ENCODE measurements around the gene ARL3.

ARL3 gene

GRCh38 chr10:102643336-102644065 is 70.7 kb downstream of the ARL3 start:
- DNase-seq (ENCODE audit: insufficient read length, low spot score): no peak
- FAIRE-seq: no peak

GRCh38 chr10:102642736-102643335 is 71.4 kb downstream of the ARL3 start:
- no peak for DNase-seq (ENCODE audit: insufficient read length, low spot score)
- FAIRE-seq: peak; percentile 39

GRCh38 chr10:102641880-102642735 is 72.1 kb downstream of the ARL3 start:
- peak; percentile 87 for DNase-seq (ENCODE audit: insufficient read length, low spot score)
- peak; percentile 98 for FAIRE-seq

- FAIRE-seq: no peak
- DNase-seq (ENCODE audit: insufficient read length, low spot score): no peak
These were observed 72.8 kb downstream of the ARL3 start for GRCh38 chr10:102641402-102641801.

GRCh38 chr10:102639537-102639936 is 74.7 kb downstream of the ARL3 start:
- DNase-seq (ENCODE audit: insufficient read length, low spot score): no peak

DNA sequence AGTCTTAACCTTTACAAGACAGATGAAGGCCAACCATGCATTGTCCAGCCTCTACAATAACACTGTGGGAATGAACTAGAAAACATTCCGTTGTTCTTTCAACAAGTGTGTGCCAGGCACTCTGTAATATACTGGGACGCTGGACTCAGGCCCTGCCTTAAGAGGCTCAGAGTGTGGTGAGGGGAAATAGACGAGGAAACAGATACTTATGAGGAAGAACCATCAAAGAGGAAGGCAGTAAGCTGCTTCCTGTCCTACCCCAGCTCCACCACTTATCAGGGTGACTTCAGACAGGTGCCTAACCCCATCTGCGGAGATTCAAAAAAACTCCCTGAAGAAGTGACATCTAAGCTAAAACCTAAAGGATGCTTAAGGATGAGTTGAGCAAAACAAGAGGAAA is 78.8 kb downstream of the ARL3 start:
- FAIRE-seq (no peak), DNase-seq (ENCODE audit: insufficient read length, low spot score) (no peak)

More at GRCh38 chr10:102639537-102639936, 74.7 kb downstream of the ARL3 start:
- no peak for FAIRE-seq

DNA sequence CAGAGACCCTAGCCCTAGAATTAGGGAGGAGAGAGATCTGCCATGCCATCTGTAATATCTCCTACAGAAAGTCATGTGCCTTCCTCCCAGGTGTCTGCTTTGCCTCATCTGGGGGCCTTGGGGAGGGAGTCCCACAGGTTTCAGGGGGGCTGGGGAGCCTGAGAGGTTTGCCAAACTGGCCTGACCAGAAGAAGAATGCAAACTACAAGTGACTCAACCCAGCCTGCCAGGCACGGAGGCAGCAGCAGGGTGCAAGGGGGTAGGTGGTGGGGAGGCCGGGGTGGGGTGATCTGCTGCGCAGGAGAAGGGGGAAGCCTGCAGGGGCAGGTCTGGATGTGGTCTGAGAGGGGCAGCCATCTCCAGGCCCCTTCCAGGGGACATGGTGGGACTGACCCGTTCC is 79.5 kb downstream of the ARL3 start:
- FAIRE-seq: no peak

GRCh38 chr10:102633848-102634247 is 80.3 kb downstream of the ARL3 start:
- FAIRE-seq: no peak

More for the DNA sequence above, 79.5 kb downstream of the ARL3 start:
- DNase-seq (ENCODE audit: insufficient read length, low spot score): no peak

DNA sequence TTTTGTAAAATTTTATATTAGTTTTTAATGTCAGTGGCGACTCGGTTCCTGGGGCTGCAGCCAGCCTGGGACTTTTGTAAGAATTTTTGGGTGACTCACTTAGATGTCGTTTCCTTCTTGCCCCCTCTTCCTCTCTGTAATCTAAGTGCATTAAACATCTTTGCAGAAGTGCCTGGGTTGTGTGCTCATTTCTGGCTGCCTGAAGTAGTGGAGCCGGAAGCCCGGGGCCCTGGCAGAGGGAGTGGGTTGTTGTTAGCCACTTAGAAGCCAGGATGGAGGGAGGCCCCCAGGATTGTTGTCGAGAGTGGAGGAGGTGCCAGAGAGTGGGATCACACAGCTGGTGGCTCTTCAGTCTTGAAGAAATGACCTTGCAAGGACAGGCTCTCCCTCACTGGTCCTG is 80.9 kb downstream of the ARL3 start:
- DNase-seq (ENCODE audit: insufficient read length, low spot score): no peak
- FAIRE-seq: no peak

More at GRCh38 chr10:102633848-102634247, 80.3 kb downstream of the ARL3 start:
- no peak for DNase-seq (ENCODE audit: insufficient read length, low spot score)

- DNase-seq (ENCODE audit: insufficient read length, low spot score) (no peak), FAIRE-seq (no peak)
These were observed 81.6 kb downstream of the ARL3 start for GRCh38 chr10:102632394-102633111.

DNA sequence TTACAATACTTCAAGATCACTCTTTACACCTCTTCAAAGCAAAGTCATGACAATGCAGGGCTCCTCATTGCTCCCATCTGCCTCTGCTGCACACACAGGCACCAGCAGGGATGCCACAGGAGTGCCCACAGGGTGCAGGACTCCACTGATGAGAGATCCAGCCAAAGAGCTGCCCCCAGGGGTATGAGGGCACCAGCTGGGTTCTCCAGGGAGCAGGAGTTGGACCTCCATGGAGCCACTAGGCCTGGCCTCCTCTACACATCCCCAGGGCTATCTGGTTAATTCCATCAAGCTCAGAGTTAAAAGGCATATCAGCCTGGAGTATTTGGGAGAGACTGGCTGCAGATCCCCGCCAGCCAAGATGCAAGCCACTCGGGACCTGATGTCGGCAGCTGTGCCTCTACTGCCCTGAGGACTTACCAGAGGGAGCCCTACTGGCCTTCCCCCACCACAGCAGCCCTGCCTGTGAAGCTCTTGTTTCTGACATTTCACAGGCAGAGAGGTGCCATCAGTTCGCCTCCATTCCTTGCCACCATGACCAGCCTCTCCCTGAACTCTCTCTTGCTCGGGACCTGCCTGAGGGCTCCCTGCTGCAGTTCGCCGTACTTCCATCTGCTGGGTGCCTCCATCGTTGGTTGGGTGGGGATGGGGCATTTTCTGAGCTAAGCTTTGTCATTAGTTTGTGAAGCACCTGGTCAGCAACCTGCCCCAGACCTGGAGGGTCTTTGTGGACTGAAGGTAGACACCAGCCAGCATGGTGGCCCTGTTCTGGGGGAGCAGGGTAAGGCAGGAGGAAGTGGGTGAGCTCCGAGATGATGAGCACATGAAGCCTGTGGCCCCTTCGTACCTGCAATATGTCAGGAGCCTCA is 82.4 kb downstream of the ARL3 start:
- DNase-seq (ENCODE audit: insufficient read length, low spot score) (no peak), FAIRE-seq (no peak)

GRCh38 chr10:102630663-102631062 is 83.5 kb downstream of the ARL3 start:
- FAIRE-seq (no peak), DNase-seq (ENCODE audit: insufficient read length, low spot score) (no peak)

DNA sequence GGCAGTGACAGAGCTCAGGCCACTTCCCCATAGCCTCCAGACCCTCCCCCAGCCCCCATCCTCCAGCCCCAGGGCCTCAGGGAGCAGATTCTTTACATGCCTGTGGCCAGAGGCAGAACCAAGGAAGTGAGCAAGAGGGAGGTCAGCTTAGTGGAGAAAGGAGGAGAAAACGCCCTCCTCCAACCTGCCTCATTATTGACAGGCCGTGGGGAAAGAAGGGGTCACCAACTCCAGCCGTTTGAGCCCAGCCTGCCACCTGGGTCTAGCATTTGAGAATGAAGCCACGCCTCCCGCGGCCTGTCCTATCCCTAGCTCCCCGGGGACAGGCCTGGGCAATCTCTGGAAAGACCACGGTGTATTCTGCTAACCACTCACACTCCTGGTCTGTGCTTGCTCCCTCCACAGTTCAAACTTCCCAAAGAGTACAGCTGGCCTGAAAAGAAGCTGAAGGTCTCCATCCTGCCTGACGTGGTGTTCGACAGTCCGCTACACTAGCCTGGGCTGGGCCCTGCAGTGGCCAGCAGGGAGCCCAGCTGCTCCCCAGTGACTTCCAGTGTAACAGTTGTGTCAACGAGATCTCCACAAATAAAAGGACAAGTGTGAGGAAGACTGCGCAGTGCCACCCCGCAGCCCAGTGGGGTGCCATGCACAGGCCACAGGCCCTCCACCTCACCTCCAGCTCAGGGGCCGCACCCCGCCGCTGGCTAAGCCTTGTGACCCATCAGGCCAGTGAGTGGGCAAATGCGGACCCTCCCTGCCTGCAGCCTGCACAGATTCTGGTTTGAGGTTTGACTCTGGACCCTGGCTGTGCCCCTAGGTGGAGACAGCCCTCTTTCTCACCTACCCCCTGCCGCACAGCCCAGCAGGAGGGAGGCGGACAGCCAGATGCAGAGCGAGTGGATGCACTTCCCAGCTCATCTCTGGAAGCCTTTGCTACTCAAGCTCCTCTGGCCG is 84.3 kb downstream of the ARL3 start:
- FAIRE-seq (no peak), DNase-seq (ENCODE audit: insufficient read length, low spot score) (no peak)

GRCh38 chr10:102628451-102628911 is 85.7 kb downstream of the ARL3 start:
- FAIRE-seq: no peak

DNA sequence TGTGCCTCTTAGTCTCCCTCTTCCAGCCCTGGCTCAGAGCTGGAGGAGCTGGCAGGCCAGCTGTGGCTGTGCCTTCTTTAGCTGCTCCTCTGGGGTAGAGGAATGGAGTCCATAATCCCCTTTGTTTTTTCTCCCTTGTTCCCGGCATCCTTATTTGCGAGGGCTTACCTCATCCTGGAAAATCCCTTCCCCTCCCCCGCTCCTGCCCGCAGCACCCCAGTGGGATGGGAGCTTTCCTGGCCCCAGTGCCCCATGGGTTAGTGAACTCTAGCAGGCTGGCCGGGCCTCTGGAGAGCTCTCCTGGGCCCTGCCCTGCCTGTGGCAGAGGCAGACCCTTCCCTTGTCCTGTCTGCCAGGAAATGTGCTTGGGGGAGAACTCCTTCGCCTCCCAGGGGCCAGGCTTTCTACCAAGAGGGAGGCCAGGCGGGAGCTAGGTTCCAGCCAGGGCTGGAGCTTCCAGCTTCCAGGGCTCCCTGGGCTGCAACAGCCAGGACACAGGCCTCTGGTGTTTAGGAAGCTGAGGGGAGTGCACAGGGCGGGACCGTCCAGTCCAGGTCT is 86.4 kb downstream of the ARL3 start:
- no peak for FAIRE-seq
- DNase-seq (ENCODE audit: insufficient read length, low spot score): no peak

More at GRCh38 chr10:102628451-102628911, 85.7 kb downstream of the ARL3 start:
- DNase-seq (ENCODE audit: insufficient read length, low spot score): no peak

- DNase-seq (ENCODE audit: insufficient read length, low spot score): no peak
- FAIRE-seq: no peak
These were observed 86.9 kb downstream of the ARL3 start for GRCh38 chr10:102627291-102627735.

GRCh38 chr10:102626026-102626685 is 88.0 kb downstream of the ARL3 start:
- DNase-seq (ENCODE audit: insufficient read length, low spot score): no peak
- no peak for FAIRE-seq

Measured in GM19239 (cell line).